GM21381 (cell line): ENCODE data around the gene SEMA5B.

Experiments
- ATAC-seq: cut with Tn5 transposase; IDR thresholded peaks from one replicate; pipeline ENCODE4 v1.9.1; 2021; ENCODE audit warnings: mild to moderate bottlenecking, moderate library complexity; ENCODE audit not compliant: unreplicated experiment

The SEMA5B gene

GRCh38 chr3:122898298-122898697, 129.3 kb downstream of the SEMA5B start:
- no peak for ATAC-seq

DNA sequence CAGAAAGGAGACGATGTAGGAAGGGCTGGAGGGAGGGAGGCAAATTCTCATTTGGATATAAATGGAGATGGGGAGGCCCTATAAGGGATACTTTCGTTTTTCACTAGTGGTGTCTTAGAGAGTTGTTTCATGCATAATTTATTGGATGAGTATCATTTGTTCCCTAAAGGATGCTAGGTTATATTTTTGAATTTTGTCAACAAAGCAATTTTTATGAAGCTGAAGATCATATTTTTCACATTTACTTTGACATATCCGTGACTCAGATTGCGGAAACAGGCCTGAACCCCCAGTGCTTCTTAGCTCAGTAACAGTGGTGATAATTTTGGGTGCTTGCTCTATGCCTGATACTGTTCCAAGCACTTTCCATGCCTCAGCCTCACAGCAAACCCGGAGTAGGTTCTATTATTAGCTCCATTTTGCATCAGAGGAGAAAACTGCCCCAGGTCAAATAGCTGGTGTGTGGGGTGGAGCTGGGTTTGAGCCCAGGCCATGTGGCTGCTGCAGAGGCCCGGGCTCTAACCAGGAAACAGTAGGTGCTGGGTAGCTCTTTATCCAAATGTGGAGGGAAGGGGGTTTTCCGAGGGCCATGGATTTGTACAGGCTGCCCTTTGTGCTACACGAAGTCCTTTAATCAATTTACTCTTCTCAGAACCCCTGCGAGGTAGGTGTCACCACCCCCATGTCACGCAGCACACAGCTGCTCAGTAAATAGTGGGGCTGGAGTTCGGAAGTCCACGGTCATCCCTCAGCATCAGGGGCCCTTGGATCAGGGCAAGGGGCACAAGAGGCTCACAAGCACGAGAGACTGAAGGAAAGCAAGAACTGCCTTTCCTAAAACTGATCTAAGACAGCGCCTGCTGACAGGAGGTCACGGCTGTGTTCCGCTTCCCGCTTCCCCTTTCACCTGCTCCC, 133.6 kb downstream of the SEMA5B start:
- no peak for ATAC-seq

GRCh38 chr3:122893282-122893681, 134.3 kb downstream of the SEMA5B start:
- ATAC-seq, result peak; percentile 61

- no peak for ATAC-seq
Observed at GRCh38 chr3:122892118-122892960, 135.2 kb downstream of the SEMA5B start.

GRCh38 chr3:122890720-122891220, 136.8 kb downstream of the SEMA5B start:
- ATAC-seq, result no peak

DNA sequence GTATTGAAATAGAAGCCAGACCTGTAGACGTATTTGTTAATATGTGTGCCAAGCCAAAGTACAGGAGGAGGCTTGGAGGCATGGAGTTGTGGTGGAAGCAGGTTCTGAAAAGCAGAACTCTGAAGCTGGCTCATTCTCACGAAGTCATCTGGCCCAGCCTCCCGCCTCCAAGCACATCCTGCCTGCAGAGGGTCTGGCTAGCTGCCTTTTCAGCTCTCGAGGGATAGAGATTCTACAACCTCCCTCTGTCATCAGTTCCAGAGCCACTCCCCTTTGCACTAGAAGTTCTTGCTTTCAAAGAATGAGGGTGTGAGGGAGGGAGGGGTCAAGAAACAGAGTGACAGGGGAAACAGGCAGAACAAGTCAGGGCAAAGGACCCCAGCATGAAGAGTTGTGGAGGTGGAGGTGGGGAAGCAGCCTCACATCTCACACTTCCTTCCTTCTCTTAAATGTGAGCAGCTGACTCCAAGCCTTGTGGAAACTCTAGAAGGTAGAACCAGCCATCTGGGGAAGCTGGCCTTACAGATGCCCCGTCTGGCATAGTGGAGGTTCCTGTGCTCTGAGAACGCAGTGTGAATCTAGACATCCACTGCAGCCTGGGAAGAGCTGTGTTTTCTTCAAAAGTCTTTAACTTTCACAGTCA, 137.4 kb downstream of the SEMA5B start:
- ATAC-seq, result no peak

- ATAC-seq, result no peak
Observed at GRCh38 chr3:122886946-122887345, 140.6 kb downstream of the SEMA5B start.

DNA sequence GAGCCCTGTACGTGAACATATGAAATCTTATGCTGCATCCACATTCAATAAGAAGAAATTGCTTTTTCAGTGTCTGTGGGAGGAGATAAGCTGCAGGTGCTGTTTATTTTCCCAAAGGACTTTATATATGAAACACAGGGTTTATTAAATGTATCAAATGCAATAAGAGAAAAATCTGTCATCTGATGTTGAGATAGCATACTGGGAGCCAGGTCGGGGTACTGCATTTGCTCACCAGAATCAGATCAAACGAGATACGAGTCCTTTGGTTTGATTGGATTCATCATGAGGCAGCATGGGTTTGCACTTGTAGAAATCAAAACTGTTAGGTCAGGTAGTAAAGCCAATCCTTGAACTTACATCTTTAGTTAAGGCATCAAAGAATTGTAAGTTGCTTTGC, 141.3 kb downstream of the SEMA5B start:
- ATAC-seq, result no peak

DNA sequence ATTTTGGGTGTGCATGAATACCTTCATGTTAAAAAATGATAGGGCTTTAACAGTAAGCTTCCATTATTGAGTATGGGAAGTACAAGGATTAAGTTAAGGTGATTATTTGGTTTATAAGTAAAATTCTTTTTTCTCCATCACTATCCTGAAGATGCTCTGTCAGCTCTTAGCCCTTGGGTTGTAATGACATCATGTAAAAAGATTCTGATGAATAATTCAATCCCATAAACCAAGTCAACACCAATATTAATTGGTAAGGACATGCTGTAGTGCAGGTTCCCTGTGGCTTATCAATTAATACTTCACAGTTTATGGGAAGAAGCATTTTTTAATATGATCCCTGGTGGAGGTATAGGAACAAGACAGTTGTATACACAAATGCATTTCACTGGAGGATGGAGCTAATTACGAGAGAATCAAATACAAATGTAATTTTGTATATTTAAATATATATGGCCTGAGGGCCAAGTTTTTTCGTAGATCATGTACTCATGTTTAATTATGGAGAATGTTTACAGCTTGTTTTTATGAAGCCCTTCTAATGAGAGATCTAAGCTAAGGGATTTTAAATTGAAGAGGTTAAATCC, 145.1 kb downstream of the SEMA5B start:
- no peak for ATAC-seq

- ATAC-seq, result no peak
Observed at GRCh38 chr3:122880624-122881023, 146.9 kb downstream of the SEMA5B start.

- ATAC-seq, result no peak
Observed at GRCh38 chr3:122880173-122880572, 147.4 kb downstream of the SEMA5B start.

GRCh38 chr3:122875547-122876127, 151.9 kb downstream of the SEMA5B start:
- ATAC-seq, result no peak

DNA sequence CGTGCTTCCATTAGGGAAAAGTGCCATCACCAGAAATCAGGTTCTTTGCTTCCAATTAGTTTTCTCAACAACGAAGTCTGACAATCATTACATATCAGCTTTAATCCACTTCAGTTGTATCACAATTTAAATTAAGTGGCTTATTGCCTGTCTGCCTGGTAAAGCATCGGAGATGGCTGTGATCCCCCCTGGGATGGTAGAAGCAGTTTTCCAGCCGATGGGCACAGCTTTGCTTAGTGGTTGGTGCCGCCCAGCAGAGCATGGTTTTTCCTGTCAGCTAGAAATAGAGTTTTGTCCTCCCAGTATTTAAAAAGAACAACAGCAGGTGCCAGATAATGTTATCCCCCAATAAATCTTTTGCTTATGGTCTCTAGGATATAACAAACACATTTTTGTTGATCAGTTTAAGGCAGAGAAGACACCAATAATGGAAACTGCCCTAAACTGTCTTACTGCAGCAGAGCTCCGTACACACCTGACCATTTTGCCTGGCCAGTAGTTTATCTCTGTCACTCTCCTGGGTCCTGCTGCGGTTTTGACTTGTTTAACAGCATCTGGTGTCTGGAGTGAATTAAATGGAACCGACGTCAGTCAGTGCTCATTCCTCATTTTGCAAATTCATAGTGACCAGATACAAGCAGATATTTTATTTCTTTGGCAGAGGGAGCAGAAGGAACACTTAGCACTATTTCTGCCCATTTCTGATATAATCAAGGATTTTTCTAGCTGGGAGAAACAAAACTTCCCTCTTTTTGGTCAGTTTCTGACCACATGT, 153.6 kb downstream of the SEMA5B start:
- ATAC-seq, result no peak

DNA sequence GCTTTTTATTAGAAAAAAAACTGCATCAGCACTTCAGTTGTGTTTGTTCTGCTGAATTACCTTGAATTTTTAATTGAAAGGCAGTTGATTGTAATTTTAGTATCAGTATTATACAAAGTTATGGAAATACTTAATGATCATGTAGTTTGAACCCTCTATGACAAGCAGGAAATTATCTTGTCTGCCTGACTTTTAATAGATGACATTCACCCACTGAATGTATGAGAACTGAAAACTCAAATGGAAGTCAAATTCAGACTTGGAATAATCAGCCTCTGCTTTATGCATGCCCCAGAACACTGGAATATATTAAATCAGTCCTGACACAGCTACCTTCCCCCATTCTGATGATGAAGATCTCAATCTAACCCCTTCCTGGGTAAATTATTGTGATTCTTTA, 159.2 kb downstream of the SEMA5B start:
- no peak for ATAC-seq

GRCh38 chr3:122864498-122864897, 163.1 kb downstream of the SEMA5B start:
- ATAC-seq, result no peak

DNA sequence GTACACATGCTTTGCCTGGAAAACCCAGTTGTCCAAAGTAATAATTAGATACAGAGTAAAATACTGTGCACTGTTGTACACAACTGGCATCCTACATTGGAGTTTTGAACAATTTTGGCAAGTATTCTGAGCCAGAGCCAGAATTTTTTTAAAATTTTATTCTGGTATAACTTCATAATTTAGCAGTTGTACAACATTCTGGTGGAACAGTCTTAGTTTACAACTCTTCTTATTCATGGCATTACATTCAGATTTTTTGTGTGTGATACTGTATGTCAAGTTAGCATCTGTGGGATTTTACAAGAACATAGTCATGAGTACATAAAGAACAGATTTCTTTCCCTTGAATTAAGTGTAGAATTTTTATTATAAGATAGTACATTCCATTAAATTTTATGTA, 165.2 kb downstream of the SEMA5B start:
- ATAC-seq, result no peak
